ENCODE results near the gene NEMP1. TPM values are rescaled to one million over a fixed set of nuclear protein-coding genes. Genes with fewer than 3 reads are reported as not detected.

NEMP1 gene
- total RNA-seq: 10 to 100 TPM; 59.7 to 63.0 TPM

GRCh38 chr12:57078519-57079404, at the start of gene NEMP1:
NEMP1 (minus strand) TSS chr12:57078791; CDS start chr12:57078745, 46 bp downstream.
- ChIA-PET CTCF (interaction anchor here (0.9 to 4.0 kb wide), 9 partner anchors 10 to 71 kb away, joined by 3 to 17 read pairs (median 7); partner anchors contain the start of gene NAB2), POLR2A (interaction anchor here (0.8 to 2.5 kb wide), 10 partner anchors 9 to 353 kb away, joined by 3 to 27 read pairs (median 5); partner anchors contain the start of genes NAB2, NACA and STAT6)

GRCh38 chr12:57127726-57128518, 49.3 kb upstream of the NEMP1 start, which contains the start of gene LRP1:
LRP1 (plus strand) TSS chr12:57128483; CDS start chr12:57128965, 482 bp downstream.
- ChIA-PET POLR2A (interaction anchor here (1.1 to 2.5 kb wide), 2 partner anchors 16 to 42 kb away, joined by 3 to 20 read pairs; partner anchors contain the start of gene STAT6), CTCF (interaction anchor here (0.6 to 9.8 kb wide), 11 partner anchors 10 to 112 kb away, joined by 3 to 105 read pairs (median 3); partner anchors contain the start of genes SHMT2 and STAT6)

GRCh38 chr12:57127101-57127725, 48.6 kb upstream of the NEMP1 start:
- ChIA-PET CTCF (interaction anchor here (1.0 to 9.8 kb wide), 9 partner anchors 11 to 98 kb away, joined by 3 to 105 read pairs (median 4); partner anchors contain the start of gene STAT6), POLR2A (interaction anchor here (1.1 to 2.5 kb wide), 2 partner anchors 16 to 43 kb away, joined by 3 to 20 read pairs; partner anchors contain the start of gene STAT6)

- POLR2A ChIA-PET: interaction anchor here (2.5 kb wide), 1 partner anchor 15 kb away, joined by 20 read pairs; the partner anchor contains the start of gene STAT6
- CTCF ChIA-PET: interaction anchor here (1.4 to 9.8 kb wide), 5 partner anchors 16 to 98 kb away, joined by 3 to 105 read pairs (median 79); partner anchors contain the start of gene STAT6
These were observed 48.0 kb upstream of the NEMP1 start for GRCh38 chr12:57126561-57126960.

- POLR2A ChIA-PET: no interaction called here
- CTCF ChIA-PET: interaction anchor here (8.0 to 9.8 kb wide), 3 partner anchors 15 to 58 kb away, joined by 79 to 105 read pairs (median 83); partner anchors contain the start of gene STAT6
These were observed 47.5 kb upstream of the NEMP1 start for GRCh38 chr12:57126061-57126460.

- ChIA-PET CTCF (interaction anchor here (0.6 to 9.8 kb wide), 29 partner anchors 8 to 142 kb away, joined by 3 to 105 read pairs (median 4); partner anchors contain the start of gene STAT6), POLR2A (interaction anchor here (1.5 kb wide), 1 partner anchor 12 kb away, joined by 3 read pairs; no protein-coding TSS in a partner anchor)
These were observed 45.8 kb upstream of the NEMP1 start for GRCh38 chr12:57124261-57124877.

GRCh38 chr12:57123813-57124212, 45.2 kb upstream of the NEMP1 start:
- POLR2A ChIA-PET: interaction anchor here (1.5 kb wide), 1 partner anchor 12 kb away, joined by 3 read pairs; no protein-coding TSS in a partner anchor
- CTCF ChIA-PET: interaction anchor here (0.7 to 9.8 kb wide), 26 partner anchors 9 to 143 kb away, joined by 3 to 105 read pairs (median 4); partner anchors contain the start of gene STAT6

GRCh38 chr12:57120718-57121117, 42.1 kb upstream of the NEMP1 start:
- CTCF ChIA-PET: interaction anchor here (1.0 to 9.4 kb wide), 4 partner anchors 10 to 122 kb away, joined by 3 to 105 read pairs (median 44); partner anchors contain the start of gene STAT6

GRCh38 chr12:57119294-57120085, 40.9 kb upstream of the NEMP1 start:
- ChIA-PET CTCF (interaction anchor here (0.7 to 2.5 kb wide), 3 partner anchors 13 to 648 kb away, joined by 3 to 6 read pairs (median 4); no protein-coding TSS in a partner anchor), POLR2A (no interaction called here)

More at GRCh38 chr12:57120718-57121117, 42.1 kb upstream of the NEMP1 start:
- POLR2A ChIA-PET: interaction anchor here (0.6 kb wide), 1 partner anchor 368 kb away, joined by 6 read pairs; no protein-coding TSS in a partner anchor

GRCh38 chr12:57118711-57119271, 40.2 kb upstream of the NEMP1 start:
- ChIA-PET CTCF (interaction anchor here (2.5 kb wide), 1 partner anchor 49 kb away, joined by 6 read pairs; no protein-coding TSS in a partner anchor), POLR2A (no interaction called here)

- POLR2A ChIA-PET: no interaction called here
- CTCF ChIA-PET: interaction anchor here (1.1 to 3.6 kb wide), 6 partner anchors 47 to 109 kb away, joined by 3 to 11 read pairs (median 4); no protein-coding TSS in a partner anchor
These were observed 38.1 kb upstream of the NEMP1 start for GRCh38 chr12:57116580-57117281.

GRCh38 chr12:57112492-57113294, 34.1 kb upstream of the NEMP1 start:
- ChIA-PET POLR2A (interaction anchor here (0.5 to 4.0 kb wide), 21 partner anchors 12 to 435 kb away, joined by 3 to 31 read pairs (median 5); partner anchors contain the start of genes LRP1, NAB2 and NEMP1), CTCF (interaction anchor here (0.6 to 5.6 kb wide), 36 partner anchors 13 to 585 kb away, joined by 3 to 83 read pairs (median 5); partner anchors contain the start of genes LRP1, NAB2, NEMP1 and SHMT2)

GRCh38 chr12:57111031-57111734, 32.6 kb upstream of the NEMP1 start, which contains the start of gene STAT6:
STAT6 (minus strand) TSS chr12:57111362; CDS start chr12:57108278, 3,084 bp downstream.
- CTCF ChIA-PET: interaction anchor here (0.6 to 5.6 kb wide), 26 partner anchors 10 to 141 kb away, joined by 3 to 83 read pairs (median 6); partner anchors contain the start of genes LRP1, NAB2 and ZBTB39
- POLR2A ChIA-PET: interaction anchor here (0.5 to 4.0 kb wide), 18 partner anchors 9 to 482 kb away, joined by 3 to 31 read pairs (median 4); partner anchors contain the start of genes LRP1, NAB2, NEMP1 and PRIM1

Data from activated CD8-positive, alpha-beta memory T cell treated with anti-CD3 and anti-CD28 coated beads for 36 hours (primary cell).